H1 (cell line): Measurements from ENCODE around the gene FLOT1. TPM values are rescaled to one million over a fixed set of nuclear protein-coding genes. Genes with fewer than 3 reads are reported as not detected.

Experiments
- ASH2L ChIP-seq: fragments of 200-600, 300-600 bp; sonication (generic); IDR thresholded peaks from one replicate; pipeline ENCODE4 v1.7.1; 2017; ENCODE audit warnings: low read length
- GABPA ChIP-seq: IDR thresholded peaks from 2 replicates; pipeline ENCODE4 v1.6.1; 2011; ENCODE audit warnings: mild to moderate bottlenecking, low read length, moderate library complexity, borderline replicate concordance; ENCODE audit not compliant: insufficient read depth
- KDM1A ChIP-seq: fragments of 200-600, 300-600 bp; sonication (generic); IDR thresholded peaks from 2 replicates; pipeline ENCODE4 v1.7.1; 2016; ENCODE audit warnings: mild to moderate bottlenecking, low read length, borderline replicate concordance
- SIN3A ChIP-seq, 2 experiments: IDR thresholded peaks in 1 of 2; conservative IDR thresholded peaks in 1 of 2; 2 replicates each; pipeline ENCODE4 v1.6.1; 2011 to 2012; ENCODE audit warnings: low read length in 2 of 2, improper control_type of control experiment in 1 of 2, low read depth in 1 of 2, mild to moderate bottlenecking in 1 of 2
- SIRT6 ChIP-seq: IDR thresholded peaks from one replicate; pipeline ENCODE4 v1.7.1; 2012; ENCODE audit warnings: low read length, inconsistent platforms
- polyA plus RNA-seq, 7 experiments: library from polyadenylated mRNA; depleted of rRNA in 3 of 7; stranded (reverse) in 5 of 7; unstranded in 2 of 7; fragments of >200 nt in 5 of 7; fragments of 200-250 nt in 2 of 7; gene quantifications; 1 replicate in 5 of 7; 2 replicates in 1 of 7; 4 replicates in 1 of 7; pipeline versions ENCODE4 v1.2.1 to v1.2.3, GENCODE V29; 2011 to 2013; ENCODE audit warnings: missing spikeins in 2 of 7, mixed read lengths in 2 of 7
- small RNA-seq: library from polyadenylated mRNA; stranded (forward); fragments of <200 nt; extraction: miRNeasy Mini kit (QIAGEN cat#:217004); gene quantifications from one replicate; pipeline ENCODE3, GENCODE V24; 2013; ENCODE audit not compliant: insufficient read depth
- total RNA-seq: library from RNA; stranded (reverse); fragmentation: NEBNext Ultra II Directional; extraction: Animal tissue kit (Norgen Biotek cat#: 25700); gene quantifications from 2 replicates; pipeline ENCODE4 v1.2.1, GENCODE V29; 2021
- TF ChIP-seq, protein P1 (sequence below): IDR thresholded peaks from 2 replicates; pipeline ENCODE4 v1.6.1; 2012; ENCODE audit warnings: inconsistent platforms
- TF ChIP-seq, protein P2 (sequence below): IDR thresholded peaks from 2 replicates; pipeline ENCODE4 v1.6.1; 2011; ENCODE audit warnings: low read length, improper control_type of control experiment
- TF ChIP-seq, protein P3 (sequence below), 3 experiments: IDR thresholded peaks; 1 replicate in 2 of 3; 2 replicates in 1 of 3; pipeline versions ENCODE4 v1.5.1 to v1.6.1; 2011; ENCODE audit warnings: low read length in 3 of 3, mild to moderate bottlenecking in 3 of 3, inconsistent platforms in 2 of 3, low read depth in 1 of 3, moderate library complexity in 1 of 3; ENCODE audit not compliant: insufficient read depth in 1 of 3; ENCODE audit errors: control extremely low read depth in 1 of 3

FLOT1 gene
- total and polyA plus RNA-seq, 2 of the 8 experiments (the other 6 are each of a cell fraction or from before 2014, with no cell fraction given), result 87.5 to 88.1 TPM

DNA sequence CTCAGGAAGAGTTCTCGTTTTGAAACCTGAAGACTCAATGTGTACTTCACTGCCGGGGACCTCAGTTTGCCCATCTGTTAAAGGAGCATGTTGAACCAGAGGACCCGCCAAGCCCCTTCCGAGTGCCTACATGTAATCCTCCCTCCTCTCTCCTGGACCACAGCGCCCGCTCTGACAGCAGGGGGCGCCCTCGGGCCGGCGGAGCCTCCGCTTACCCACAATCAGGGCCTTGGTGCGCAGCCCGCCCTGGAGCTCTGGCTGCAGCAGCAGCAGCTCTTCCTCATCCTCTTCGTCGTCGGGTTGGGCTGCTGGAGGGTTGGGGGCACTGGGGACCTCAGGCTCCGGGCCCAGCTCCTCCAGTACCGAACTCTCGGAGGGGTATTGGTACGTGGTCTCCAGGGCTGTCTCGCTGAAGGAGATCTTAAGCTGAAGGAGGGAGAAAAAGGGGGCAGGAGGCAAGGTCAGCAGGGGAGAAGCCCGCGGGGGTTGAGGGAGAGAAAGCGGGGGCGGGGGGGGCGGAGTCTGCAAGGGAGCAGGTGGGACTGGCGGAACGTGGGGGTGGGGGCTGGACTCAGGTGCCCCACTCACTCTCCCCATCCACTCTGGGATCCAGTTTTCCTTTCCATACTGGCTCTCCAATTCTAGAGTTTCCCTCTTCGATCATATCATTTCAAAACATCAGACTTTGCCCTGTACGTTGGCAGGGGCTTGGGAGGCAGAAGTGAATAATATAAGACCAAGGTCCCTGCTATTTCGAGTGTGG lies 63.3 kb downstream of the FLOT1 start (continued):
- TF ChIP-seq KDM1A (peak; percentile 94), GABPA (0 out of 2 replicates have a peak, but pooled peaks have one; percentile 54), SIRT6 (no peak), SIN3A (conservative IDR thresholded peaks at IDR 0.05 in 1 of 2, IDR thresholded peaks at IDR 0.05 in 1 of 2; ENCODE audit: low read depth in 1 of 2, low read length in 2 of 2) (0 out of 4 replicates have a peak, but pooled peaks of 1 of the 2 experiments have one; percentile 56), ASH2L (peak; percentile 45)
- TF ChIP-seq, protein P1, sequence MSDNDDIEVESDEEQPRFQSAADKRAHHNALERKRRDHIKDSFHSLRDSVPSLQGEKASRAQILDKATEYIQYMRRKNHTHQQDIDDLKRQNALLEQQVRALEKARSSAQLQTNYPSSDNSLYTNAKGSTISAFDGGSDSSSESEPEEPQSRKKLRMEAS, result peak; percentile 32; the same call in 1 of the 2 replicates
- TF ChIP-seq, protein P2, sequence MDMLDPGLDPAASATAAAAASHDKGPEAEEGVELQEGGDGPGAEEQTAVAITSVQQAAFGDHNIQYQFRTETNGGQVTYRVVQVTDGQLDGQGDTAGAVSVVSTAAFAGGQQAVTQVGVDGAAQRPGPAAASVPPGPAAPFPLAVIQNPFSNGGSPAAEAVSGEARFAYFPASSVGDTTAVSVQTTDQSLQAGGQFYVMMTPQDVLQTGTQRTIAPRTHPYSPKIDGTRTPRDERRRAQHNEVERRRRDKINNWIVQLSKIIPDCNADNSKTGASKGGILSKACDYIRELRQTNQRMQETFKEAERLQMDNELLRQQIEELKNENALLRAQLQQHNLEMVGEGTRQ, result 0 out of 2 replicates have a peak, but pooled peaks have one; percentile 11
- TF ChIP-seq, protein P3, sequence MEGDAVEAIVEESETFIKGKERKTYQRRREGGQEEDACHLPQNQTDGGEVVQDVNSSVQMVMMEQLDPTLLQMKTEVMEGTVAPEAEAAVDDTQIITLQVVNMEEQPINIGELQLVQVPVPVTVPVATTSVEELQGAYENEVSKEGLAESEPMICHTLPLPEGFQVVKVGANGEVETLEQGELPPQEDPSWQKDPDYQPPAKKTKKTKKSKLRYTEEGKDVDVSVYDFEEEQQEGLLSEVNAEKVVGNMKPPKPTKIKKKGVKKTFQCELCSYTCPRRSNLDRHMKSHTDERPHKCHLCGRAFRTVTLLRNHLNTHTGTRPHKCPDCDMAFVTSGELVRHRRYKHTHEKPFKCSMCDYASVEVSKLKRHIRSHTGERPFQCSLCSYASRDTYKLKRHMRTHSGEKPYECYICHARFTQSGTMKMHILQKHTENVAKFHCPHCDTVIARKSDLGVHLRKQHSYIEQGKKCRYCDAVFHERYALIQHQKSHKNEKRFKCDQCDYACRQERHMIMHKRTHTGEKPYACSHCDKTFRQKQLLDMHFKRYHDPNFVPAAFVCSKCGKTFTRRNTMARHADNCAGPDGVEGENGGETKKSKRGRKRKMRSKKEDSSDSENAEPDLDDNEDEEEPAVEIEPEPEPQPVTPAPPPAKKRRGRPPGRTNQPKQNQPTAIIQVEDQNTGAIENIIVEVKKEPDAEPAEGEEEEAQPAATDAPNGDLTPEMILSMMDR (IDR thresholded peaks at IDR 0.05; ENCODE audit: control extremely low read depth in 1 of 3, insufficient read depth in 1 of 3, low read depth in 1 of 3, low read length in 3 of 3), result peak in 2 of 3 experiments; percentile 96 to 97; a peak in 3 of 4 replicates

Small RNAs within 50 kb of the gene (small RNA-seq; reads per million reads assigned to genes)
- gene RF00019 (not detected), gene RN7SL353P (not detected)

Other genes starting within 250 kb of the FLOT1 start
- 67.8 and 75.4 TPM in 2 replicates for gene GNL1, start 186.2 kb downstream of the FLOT1 start, total RNA-seq
- 42.4 and 52.9 TPM in 2 replicates for gene GNL1, start 186.2 kb downstream of the FLOT1 start, polyA plus RNA-seq (2011; rRNA removed)
- 10.5 and 11.6 TPM in 2 replicates for gene PRR3, start 185.4 kb downstream of the FLOT1 start, total RNA-seq
- 24.2 and 24.3 TPM in 2 replicates for gene PRR3, start 185.4 kb downstream of the FLOT1 start, polyA plus RNA-seq (2011; rRNA removed)
- gene ABCF1, start 171.2 kb downstream of the FLOT1 start, total RNA-seq, result 119 and 123 TPM in 2 replicates
- gene ABCF1, start 171.2 kb downstream of the FLOT1 start, polyA plus RNA-seq (2011; rRNA removed), result 48.8 and 59.5 TPM in 2 replicates
- 78.9 and 89.1 TPM in 2 replicates for gene PPP1R10, start 125.4 kb downstream of the FLOT1 start, total RNA-seq
- gene PPP1R10, start 125.4 kb downstream of the FLOT1 start, polyA plus RNA-seq (2011; rRNA removed), result 23.9 and 25.3 TPM in 2 replicates
- 57.8 and 60.7 TPM in 2 replicates for gene MRPS18B, start 124.8 kb downstream of the FLOT1 start, total RNA-seq
- 75.8 and 83.3 TPM in 2 replicates for gene MRPS18B, start 124.8 kb downstream of the FLOT1 start, polyA plus RNA-seq (2011; rRNA removed)
- gene ATAT1, start 115.8 kb downstream of the FLOT1 start, total RNA-seq, result 14.6 and 15.9 TPM in 2 replicates
- 14.4 and 18.3 TPM in 2 replicates for gene ATAT1, start 115.8 kb downstream of the FLOT1 start, polyA plus RNA-seq (2011; rRNA removed)
- 18.2 and 20.8 TPM in 2 replicates for gene C6orf136, start 95.6 kb downstream of the FLOT1 start, total RNA-seq
- 23.1 and 30.4 TPM in 2 replicates for gene C6orf136, start 95.6 kb downstream of the FLOT1 start, polyA plus RNA-seq (2011; rRNA removed)
- gene DHX16, start 69.7 kb downstream of the FLOT1 start, total RNA-seq, result 27.4 and 29.4 TPM in 2 replicates
- gene DHX16, start 69.7 kb downstream of the FLOT1 start, polyA plus RNA-seq (2011; rRNA removed), result 44.4 and 53.8 TPM in 2 replicates
- 23.6 and 25.1 TPM in 2 replicates for gene PPP1R18, start 56.0 kb downstream of the FLOT1 start, total RNA-seq
- 29.1 and 33.2 TPM in 2 replicates for gene PPP1R18, start 56.0 kb downstream of the FLOT1 start, polyA plus RNA-seq (2011; rRNA removed)
- 27.3 and 28.0 TPM in 2 replicates for gene NRM, start 51.7 kb downstream of the FLOT1 start, total RNA-seq
- gene NRM, start 51.7 kb downstream of the FLOT1 start, polyA plus RNA-seq (2011; rRNA removed), result 50.4 and 55.4 TPM in 2 replicates
- gene MDC1, start 25.4 kb downstream of the FLOT1 start, total RNA-seq, result 68.0 and 81.1 TPM in 2 replicates
- 29.9 and 40.9 TPM in 2 replicates for gene MDC1, start 25.4 kb downstream of the FLOT1 start, polyA plus RNA-seq (2011; rRNA removed)
- 1,880 and 1,905 TPM in 2 replicates for gene TUBB, start 22.3 kb downstream of the FLOT1 start, total RNA-seq
- gene TUBB, start 22.3 kb downstream of the FLOT1 start, polyA plus RNA-seq (2011; rRNA removed), result 2,449 and 3,022 TPM in 2 replicates
- gene IER3, start 1.9 kb upstream of the FLOT1 start, total RNA-seq, result 26.2 and 26.5 TPM in 2 replicates
- gene IER3, start 1.9 kb upstream of the FLOT1 start, polyA plus RNA-seq (2011; rRNA removed), result 11.9 and 13.4 TPM in 2 replicates
- 181 and 182 TPM in 2 replicates for gene DDR1, start 141.8 kb upstream of the FLOT1 start, total RNA-seq
- gene DDR1, start 141.8 kb upstream of the FLOT1 start, polyA plus RNA-seq (2011; rRNA removed), result 99.4 and 134 TPM in 2 replicates
- 49.5 and 53.4 TPM in 2 replicates for gene GTF2H4, start 165.5 kb upstream of the FLOT1 start, total RNA-seq
- gene GTF2H4, start 165.5 kb upstream of the FLOT1 start, polyA plus RNA-seq (2011; rRNA removed), result 42.3 and 46.2 TPM in 2 replicates
- 41.2 and 47.7 TPM in 2 replicates for gene VARS2, start 171.6 kb upstream of the FLOT1 start, total RNA-seq
- 26.8 and 34.8 TPM in 2 replicates for gene VARS2, start 171.6 kb upstream of the FLOT1 start, polyA plus RNA-seq (2011; rRNA removed)
- not detected in 2 replicates for gene SFTA2, start 189.5 kb upstream of the FLOT1 start, total RNA-seq
- gene SFTA2, start 189.5 kb upstream of the FLOT1 start, polyA plus RNA-seq (2011; rRNA removed), result not detected in 2 replicates
- gene MUCL3, start 198.3 kb upstream of the FLOT1 start, total RNA-seq, result 0.08 and 0.37 TPM in 2 replicates
- 0.15 and 0.22 TPM in 2 replicates for gene MUCL3, start 198.3 kb upstream of the FLOT1 start, polyA plus RNA-seq (2011; rRNA removed)
- gene MUC21, start 241.0 kb upstream of the FLOT1 start, total RNA-seq, result not detected in 2 replicates
- gene MUC21, start 241.0 kb upstream of the FLOT1 start, polyA plus RNA-seq (2011; rRNA removed), result not detected in 2 replicates